ENCODE measurements around the gene VARS2.

- TF ChIP-seq EZH2 (IDR thresholded peaks at IDR 0.05; ENCODE audit: borderline replicate concordance) = no peak
- TF ChIP-seq, protein P1, sequence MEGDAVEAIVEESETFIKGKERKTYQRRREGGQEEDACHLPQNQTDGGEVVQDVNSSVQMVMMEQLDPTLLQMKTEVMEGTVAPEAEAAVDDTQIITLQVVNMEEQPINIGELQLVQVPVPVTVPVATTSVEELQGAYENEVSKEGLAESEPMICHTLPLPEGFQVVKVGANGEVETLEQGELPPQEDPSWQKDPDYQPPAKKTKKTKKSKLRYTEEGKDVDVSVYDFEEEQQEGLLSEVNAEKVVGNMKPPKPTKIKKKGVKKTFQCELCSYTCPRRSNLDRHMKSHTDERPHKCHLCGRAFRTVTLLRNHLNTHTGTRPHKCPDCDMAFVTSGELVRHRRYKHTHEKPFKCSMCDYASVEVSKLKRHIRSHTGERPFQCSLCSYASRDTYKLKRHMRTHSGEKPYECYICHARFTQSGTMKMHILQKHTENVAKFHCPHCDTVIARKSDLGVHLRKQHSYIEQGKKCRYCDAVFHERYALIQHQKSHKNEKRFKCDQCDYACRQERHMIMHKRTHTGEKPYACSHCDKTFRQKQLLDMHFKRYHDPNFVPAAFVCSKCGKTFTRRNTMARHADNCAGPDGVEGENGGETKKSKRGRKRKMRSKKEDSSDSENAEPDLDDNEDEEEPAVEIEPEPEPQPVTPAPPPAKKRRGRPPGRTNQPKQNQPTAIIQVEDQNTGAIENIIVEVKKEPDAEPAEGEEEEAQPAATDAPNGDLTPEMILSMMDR (IDR thresholded peaks at IDR 0.05; ENCODE audit: poor library complexity) = no peak
Measured at GRCh38 chr6:30894381-30894780, 19.7 kb upstream of the VARS2 start.
